ENCODE results near the gene PPP3R1. TPM values are rescaled to one million over a fixed set of nuclear protein-coding genes. Genes with fewer than 3 reads are reported as not detected.

Gene PPP3R1
- total and polyA plus RNA-seq, 12 donors = 11.8 to 169 (median 52.1) TPM

GRCh38 chr2:68182902-68183301 lies 69.4 kb downstream of the PPP3R1 start:
- TF ChIP-seq POLR2A (IDR thresholded peaks at IDR 0.05) = no peak
- no peak for TF ChIP-seq CTCF (IDR thresholded peaks at IDR 0.05)
- Histone ChIP-seq H3K36me3 (replicated peaks in 1 of 2) (peaks cover 0 to 23% of the 10 kb centered on the region in 2 donors), H3K27me3 (no peaks in the 10 kb centered on the region), H3K27ac (no peak overlapping the region), H3K4me3 (no peak overlapping the region), H3K4me1 (replicated peaks in 1 of 2) (peaks cover 0 to 8% of the 10 kb centered on the region in 2 donors), H3K9me3 (replicated peaks in 1 of 3) (no peaks in the 10 kb centered on the region)
- WGBS, 4 donors = 94 to 100% (median 95%) methylated on average over 1 of the region's 1 CpG
- no peak for DNase-seq
- intact Hi-C loops (cut with DNase I) = no loop called here

DNA sequence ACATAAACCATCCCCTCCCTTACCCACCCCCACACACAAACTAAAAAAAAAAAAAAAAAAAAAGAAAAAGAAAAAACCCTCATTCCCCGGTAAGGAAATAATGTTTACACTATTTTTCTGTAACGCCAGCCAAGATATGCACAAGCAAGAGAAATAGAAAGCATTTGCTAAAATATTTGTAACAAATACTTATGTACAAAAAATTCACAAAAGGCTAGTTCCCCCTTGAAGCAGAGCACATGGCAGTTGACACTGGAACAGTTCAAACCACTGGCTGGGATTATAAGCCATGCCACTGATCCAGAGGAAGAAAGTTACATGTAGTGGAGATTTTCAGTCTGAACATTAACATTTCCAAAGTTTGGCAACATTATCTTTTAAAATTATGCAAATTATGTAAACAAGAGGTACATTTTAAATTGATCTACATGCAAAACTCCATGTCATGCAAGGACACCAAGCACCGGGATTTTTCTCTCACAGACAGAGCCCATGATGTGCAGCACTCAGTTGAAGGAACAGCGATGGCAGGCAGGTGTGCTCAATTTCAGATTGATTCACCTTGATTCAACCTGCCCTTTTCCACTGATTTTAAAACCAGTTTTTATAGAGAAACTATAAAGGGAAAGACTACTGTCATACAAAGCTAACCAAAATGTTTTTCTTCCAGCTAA lies 73.2 kb downstream of the PPP3R1 start:
- no peak for DNase-seq
- TF ChIP-seq CTCF (IDR thresholded peaks at IDR 0.05) = no peak
- TF ChIP-seq POLR2A (IDR thresholded peaks at IDR 0.05) = no peak
- H3K9me3 ChIP-seq (replicated peaks in 1 of 3) = no peaks in the 10 kb centered on the region
- no peaks in the 10 kb centered on the region for H3K27me3 ChIP-seq
- no peaks in the 10 kb centered on the region for H3K4me1 ChIP-seq (replicated peaks in 1 of 2)
- WGBS, 4 donors = 76 to 85% (median 83%) methylated on average over 4 of the region's 4 CpGs
- intact Hi-C loops (cut with DNase I) = no loop called here
- H3K36me3 ChIP-seq (replicated peaks in 1 of 2) = peaks cover 0 to 19% of the 10 kb centered on the region in 2 donors
- H3K27ac ChIP-seq = no peak overlapping the region
- no peak overlapping the region for H3K4me3 ChIP-seq

- Histone ChIP-seq H3K36me3 (replicated peaks in 1 of 2) (peaks cover 0 to 19% of the 10 kb centered on the region in 2 donors), H3K9me3 (replicated peaks in 1 of 3) (no peaks in the 10 kb centered on the region), H3K27ac (no peak overlapping the region), H3K27me3 (no peaks in the 10 kb centered on the region), H3K4me1 (replicated peaks in 1 of 2) (no peaks in the 10 kb centered on the region), H3K4me3 (no peak overlapping the region)
- intact Hi-C loops (cut with DNase I) = no loop called here
- no peak for DNase-seq
- WGBS, 4 donors = 91 to 100% (median 98%) methylated on average over 3 of the region's 3 CpGs
- TF ChIP-seq POLR2A (IDR thresholded peaks at IDR 0.05) (no peak), CTCF (IDR thresholded peaks at IDR 0.05) (no peak)
Measured at GRCh38 chr2:68178432-68178831, 73.9 kb downstream of the PPP3R1 start.

DNA sequence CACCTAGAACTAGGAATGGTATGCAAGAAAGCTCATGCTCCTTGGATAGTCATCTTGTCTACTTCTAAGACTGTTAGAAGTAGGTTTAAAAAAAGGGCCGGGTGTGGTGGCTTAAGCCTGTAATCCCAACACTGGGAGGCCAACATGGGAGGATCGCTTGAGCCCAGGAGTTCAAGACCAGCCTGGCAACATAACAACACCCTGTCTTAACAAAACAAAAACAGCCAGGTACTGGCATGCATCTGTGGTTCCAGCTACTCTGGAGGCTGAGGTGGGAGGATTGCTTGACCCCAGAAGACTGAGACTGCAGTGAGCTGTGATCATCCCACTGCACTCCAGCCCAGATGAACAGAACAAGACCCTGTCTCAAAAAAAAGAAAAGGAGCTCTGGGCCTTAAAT lies 74.8 kb downstream of the PPP3R1 start:
- no peak overlapping the region for H3K27ac ChIP-seq
- TF ChIP-seq POLR2A (IDR thresholded peaks at IDR 0.05) = no peak
- no peak for TF ChIP-seq CTCF (IDR thresholded peaks at IDR 0.05)
- WGBS, 4 donors = 44 to 93% (median 60%) methylated on average over 2 of the region's 2 CpGs
- H3K27me3 ChIP-seq = no peaks in the 10 kb centered on the region
- H3K4me1 ChIP-seq (replicated peaks in 1 of 2) = no peaks in the 10 kb centered on the region
- H3K4me3 ChIP-seq = no peak overlapping the region
- H3K9me3 ChIP-seq (replicated peaks in 1 of 3) = no peaks in the 10 kb centered on the region
- no peak for DNase-seq
- intact Hi-C loops (cut with DNase I) = no loop called here
- H3K36me3 ChIP-seq (replicated peaks in 1 of 2) = peaks cover 0 to 19% of the 10 kb centered on the region in 2 donors
